Stimulated activated CD4-positive, alpha-beta T cell treated with anti-CD3 and anti-CD28 coated beads, Interleukin-2, amount 100 ng/mL, for 24 hours (primary cell): Measurements from ENCODE around the gene GRK1.

Experiments
- DNase-seq, 2 donors: peaks; one replicate each; pipeline ENCODE4 v3.0.0-alpha.2; 2020

Gene GRK1

GRCh38 chr13:113666329-113666670 lies 719 bp upstream of the GRK1 start:
- no peak for DNase-seq

DNA sequence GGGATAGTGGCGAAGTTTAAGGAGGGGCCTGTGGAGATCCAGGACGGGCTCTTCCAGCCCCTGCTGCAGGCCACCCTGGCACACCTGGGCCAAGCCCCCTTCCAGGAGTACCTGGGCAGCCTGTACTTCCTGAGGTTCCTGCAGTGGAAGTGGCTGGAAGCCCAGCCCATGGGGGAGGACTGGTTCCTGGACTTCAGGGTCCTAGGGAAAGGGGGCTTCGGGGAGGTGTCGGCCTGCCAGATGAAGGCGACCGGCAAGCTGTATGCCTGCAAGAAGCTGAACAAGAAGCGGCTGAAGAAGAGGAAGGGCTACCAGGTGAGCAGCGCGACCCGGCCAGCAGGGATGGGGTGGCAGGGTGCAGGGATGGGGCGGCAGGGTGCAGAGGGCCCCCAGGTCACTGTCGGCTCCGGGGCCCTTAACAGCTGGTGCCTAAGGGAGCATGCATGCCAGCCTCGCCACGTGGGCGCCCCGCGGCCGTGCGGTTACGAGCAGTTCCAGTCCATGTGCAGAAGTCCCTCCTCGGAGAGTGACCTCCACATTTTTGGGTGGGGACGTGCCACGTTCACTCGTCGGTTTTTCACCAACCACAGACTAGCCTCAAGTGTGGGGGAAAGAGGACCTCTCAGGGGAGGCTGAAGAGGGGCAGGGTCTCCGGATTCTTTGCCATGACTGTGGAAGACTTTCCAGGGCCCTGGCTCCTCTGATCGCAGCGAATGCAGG lies 912 bp downstream of the GRK1 start:
- DNase-seq = no peak

- no peak for DNase-seq
Observed at GRCh38 chr13:113668491-113668971, 1.5 kb downstream of the GRK1 start.

DNA sequence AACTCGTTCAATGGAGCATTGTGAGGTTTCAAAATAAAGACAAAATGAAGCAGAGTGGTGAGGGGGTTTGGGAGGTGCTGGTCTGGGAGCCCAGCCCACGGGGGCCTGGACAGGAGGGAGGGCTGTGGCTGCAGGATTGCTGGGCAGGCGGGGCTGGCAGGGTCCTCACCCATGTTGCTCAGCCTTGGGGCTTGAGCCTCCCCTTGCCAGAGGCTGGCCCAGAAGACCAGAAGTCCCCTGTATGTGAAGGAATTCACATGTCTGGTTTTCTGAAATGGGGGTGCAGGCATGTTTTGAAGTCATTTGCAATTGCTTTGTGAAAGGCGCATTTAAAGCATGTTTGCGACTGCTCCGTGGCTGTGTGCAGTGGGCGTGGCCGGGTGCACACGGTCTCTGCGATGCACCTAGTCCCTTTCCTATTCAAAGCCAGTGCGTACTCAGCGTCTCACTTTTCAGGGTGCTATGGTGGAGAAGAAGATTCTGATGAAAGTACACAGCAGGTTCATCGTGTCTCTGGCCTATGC lies 2.3 kb downstream of the GRK1 start:
- DNase-seq = no peak

DNA sequence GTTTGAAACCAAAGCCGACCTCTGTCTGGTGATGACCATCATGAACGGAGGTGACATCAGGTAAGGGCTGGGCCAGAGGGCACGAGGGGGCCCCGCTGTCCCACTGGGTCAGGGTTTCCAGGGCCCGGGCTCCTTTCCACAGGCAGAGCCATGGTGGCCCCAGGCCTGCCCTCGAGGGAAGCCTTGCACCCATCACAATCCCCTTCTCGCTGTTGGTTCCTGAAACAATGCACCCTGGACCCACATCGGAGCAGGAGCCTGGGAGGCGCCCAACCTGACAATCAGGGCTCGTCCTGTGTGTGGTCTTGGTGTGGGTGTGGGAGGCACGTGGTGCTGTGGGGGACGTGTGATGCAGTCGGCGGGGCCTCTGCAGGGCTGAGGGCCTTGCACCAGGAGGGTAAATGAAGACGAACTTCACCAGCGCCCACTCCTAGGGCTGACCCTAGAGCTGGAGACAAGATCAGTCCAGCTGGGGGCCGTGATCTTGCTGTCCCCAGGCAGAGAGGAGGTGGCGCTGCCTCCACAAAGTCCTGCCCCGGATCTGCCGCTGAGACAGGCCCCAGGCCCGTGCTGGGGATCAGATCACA lies 2.8 kb downstream of the GRK1 start:
- DNase-seq = no peak

GRCh38 chr13:113670541-113670940 lies 3.5 kb downstream of the GRK1 start:
- DNase-seq = no peak

DNA sequence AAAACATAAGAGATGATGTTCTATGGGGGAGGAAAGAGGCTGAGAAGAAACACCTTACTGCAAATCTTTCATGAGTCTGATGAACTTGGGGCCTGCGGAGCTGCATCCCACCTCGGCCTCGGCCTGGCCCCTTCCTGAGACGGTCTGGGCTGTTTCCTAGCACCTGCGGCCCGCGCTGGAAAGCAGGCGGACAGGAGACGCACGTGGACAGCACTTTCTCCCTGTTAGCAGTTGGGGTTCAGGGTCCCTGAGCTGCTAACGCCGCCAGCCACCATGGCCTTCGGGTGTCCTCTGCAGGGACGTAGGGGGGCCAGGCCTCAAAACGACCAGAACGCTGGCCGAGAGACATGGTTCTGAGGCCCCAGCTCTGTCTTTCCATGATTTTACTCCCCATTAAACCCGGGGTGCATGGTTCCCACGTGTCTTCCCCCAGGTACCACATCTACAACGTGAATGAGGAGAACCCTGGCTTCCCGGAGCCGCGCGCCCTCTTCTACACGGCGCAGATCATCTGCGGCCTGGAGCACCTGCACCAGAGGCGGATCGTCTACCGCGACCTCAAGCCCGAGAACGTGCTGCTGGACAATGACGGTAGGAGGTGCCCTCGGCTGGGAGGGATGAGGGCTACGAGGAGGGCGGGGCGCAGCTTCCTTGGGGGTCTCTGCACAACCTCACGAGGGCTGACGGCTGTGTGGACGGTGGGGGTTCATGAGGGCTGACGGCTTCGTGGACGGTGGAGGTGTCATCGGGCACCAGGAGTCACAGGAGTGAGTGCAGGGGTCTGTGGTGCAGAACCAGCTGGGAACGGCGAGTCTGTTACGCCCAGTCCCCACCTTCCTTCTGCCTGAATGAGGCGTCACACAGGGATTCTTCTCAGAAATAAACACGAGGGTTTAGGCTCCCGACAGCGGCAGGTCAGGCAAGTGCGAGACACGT lies 4.3 kb downstream of the GRK1 start:
- no peak for DNase-seq

- no peak for DNase-seq
Observed at GRCh38 chr13:113672002-113672651, 5.1 kb downstream of the GRK1 start.

- DNase-seq = no peak
Observed at GRCh38 chr13:113722921-113723320, 55.9 kb downstream of the GRK1 start.

GRCh38 chr13:113723410-113724015 lies 56.5 kb downstream of the GRK1 start:
- DNase-seq = no peak

DNA sequence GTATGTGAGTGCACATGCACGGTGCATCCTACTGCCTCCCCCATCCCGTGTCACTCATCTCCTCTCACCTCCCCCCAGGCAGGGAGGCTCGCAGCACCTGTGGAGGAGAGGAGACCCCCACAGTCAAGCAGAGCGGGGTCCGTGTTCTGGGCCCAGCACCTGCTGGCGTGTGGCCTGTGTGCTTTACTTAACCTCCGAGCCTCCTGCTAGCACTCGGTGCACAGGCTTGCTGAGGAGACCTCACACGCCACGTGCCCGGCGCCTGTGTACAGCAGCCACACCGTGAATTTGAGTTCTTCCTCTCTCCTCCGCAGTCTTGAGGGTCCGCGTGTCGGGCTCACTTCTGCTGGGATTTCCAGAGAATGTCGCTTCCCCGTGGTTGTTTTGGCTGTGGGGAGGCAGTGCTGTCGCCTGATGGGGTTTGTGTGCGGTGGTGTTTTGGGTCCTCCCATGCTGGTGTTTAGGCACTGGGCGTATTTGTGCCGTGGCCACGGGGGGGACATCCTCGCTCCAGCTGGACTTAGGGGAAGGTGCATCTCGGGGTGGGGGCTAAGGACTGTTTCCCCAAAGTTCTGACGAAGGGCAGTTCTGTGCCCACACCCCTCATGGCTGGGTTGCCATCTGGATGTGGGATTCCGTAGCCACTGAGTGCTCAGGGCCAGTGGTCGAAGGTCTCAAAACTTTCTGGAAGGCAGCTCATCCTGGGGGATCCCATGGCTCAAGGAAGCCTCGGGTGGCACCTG lies 57.2 kb downstream of the GRK1 start:
- no peak for DNase-seq

GRCh38 chr13:113724780-113725315 lies 57.8 kb downstream of the GRK1 start:
- DNase-seq = peak; percentile 87 to 92

GRCh38 chr13:113725329-113726105 lies 58.5 kb downstream of the GRK1 start:
- DNase-seq = peak; percentile 57 to 77

DNA sequence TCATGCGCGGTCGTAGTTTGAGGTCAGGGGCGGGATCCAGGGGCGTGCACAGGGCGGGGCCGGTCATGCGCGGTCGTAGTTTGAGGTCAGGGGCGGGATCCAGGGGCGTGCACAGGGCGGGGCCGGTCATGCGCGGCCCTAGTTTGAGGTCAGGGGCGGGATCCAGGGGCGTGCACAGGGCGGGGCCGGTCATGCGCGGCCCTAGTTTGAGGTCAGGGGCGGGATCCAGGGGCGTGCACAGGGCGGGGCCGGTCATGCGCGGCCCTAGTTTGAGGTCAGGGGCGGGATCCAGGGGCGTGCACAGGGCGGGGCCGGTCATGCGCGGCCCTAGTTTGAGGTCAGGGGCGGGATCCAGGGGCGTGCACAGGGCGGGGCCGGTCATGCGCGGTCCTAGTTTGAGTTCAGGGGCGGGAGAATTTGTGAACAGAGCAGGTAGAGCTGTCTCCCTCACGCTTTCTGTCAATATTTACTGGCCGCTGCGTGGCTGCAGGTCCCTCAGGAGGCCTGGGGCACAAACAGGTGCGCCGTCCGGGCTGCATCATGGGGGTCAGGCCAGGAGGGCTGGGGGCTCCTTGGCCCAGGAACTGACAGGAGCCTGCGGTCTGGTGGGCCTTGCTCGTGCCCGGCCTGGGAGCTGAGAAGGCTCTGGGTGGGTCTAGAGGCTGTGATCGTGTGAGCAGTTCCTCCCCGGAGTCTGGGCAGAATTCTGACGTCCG lies 59.2 kb downstream of the GRK1 start:
- peak; percentile 26 to 37 for DNase-seq

DNA sequence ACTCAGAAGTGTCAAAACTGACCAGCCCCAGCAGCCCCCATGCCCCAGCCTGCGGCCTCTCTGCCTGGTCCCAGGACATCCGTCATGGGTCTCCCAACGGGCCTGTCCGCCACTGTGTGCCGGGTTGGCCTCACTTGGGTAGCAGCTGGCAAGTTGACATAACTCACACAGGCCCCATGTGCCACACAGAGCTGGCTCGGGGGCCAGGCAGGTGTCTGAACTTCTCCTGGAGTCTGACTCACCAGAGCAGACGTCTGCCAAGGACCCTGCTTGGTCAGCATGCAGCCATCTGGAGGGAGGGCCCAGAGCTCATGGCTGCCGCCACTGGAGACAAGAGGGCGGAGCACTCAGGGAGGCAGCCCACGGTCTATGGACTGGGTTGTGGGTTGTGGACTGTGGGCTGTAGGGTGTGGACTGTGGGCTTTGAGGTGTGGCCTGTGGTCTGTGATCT lies 60.0 kb downstream of the GRK1 start:
- no peak for DNase-seq

DNA sequence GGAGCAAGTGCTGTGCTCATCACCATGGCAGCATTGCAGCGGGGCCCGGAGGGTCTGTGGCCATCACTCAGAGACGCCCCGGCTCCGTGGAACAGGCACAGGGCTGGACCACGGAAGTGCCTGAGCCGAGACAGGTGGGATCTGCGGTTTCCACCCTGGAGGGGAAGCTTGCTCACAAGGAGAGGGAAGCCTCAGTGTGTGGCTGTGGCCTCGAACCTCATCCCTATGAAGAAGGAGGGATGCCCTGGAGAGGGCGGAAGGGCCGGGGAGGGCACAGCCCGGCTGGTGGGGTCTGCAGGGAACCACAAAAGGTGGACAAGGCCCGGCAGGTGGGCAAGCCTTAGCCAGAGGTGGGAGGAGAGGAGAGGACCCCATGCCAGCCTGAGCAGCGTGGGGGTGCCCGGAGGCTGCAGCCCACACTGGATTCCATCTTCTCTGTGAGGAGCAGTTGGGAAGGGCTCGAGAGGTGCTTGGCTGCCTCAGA lies 61.6 kb downstream of the GRK1 start:
- DNase-seq = no peak

DNA sequence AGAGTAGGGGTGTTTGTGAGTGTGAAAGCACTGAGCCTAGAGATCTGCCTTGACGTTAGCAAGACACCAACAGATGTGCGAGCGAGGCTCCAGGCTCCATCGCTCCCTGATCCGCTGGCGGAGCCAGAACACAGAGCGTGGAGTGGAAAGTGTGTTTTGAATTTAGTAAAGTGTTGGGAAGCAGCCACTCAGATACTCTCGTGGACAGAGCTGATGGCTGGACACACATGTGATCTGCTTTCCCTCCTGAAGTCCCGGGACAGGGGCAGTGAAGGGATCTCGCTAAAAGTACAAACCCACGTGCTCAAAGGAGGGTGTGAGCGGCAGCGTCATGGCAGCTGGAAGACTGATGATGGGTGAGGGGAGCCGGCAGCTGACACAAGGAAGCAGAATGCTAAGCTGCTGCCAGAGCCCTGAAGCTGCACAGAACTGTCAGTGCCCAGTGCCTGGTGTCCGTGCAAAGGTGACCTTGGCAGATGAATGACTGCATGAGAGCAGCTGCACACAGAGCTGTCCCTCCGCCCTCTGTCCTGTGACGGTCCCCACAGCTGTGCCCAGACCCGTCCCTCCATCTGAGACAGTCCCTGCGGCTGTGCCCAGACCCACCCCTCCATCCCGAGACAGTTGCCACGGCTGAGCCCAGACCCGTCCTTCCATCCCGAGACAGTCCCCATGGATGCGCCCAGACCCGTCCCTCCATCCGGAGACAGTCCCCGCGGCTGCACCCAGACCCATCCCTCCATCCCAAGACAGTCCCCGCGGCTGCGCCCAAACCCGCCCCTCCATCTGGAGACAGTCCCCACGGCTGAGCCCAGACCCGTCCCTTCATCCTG lies 62.4 kb downstream of the GRK1 start:
- DNase-seq = no peak

- no peak for DNase-seq
Observed at GRCh38 chr13:113730258-113730691, 63.3 kb downstream of the GRK1 start.

DNA sequence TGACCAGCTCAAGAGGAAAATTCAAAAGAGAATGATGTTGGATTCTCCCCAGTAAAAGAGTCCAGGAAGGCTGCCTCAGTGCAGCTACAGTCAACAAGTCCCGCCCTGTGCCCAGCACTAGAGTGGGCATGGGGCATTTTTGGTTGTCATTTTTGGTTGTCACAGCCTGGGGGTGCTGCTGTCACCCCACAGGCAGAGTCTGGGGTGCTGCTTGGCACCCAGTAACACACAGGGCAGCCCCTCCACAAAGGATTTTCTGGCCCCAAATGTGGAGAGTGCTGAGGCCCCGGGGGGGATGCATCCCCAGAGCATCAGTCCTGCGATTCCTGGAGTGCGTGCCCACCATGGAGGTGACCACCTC lies 63.8 kb downstream of the GRK1 start:
- no peak for DNase-seq
